ENCODE data around the gene RSPO3.
"Not testable (repeated sequence)": the region's sequence is repeated elsewhere in the genome, so short reads cannot be mapped to it uniquely, and the experiment has no call there.

RSPO3 gene

DNA sequence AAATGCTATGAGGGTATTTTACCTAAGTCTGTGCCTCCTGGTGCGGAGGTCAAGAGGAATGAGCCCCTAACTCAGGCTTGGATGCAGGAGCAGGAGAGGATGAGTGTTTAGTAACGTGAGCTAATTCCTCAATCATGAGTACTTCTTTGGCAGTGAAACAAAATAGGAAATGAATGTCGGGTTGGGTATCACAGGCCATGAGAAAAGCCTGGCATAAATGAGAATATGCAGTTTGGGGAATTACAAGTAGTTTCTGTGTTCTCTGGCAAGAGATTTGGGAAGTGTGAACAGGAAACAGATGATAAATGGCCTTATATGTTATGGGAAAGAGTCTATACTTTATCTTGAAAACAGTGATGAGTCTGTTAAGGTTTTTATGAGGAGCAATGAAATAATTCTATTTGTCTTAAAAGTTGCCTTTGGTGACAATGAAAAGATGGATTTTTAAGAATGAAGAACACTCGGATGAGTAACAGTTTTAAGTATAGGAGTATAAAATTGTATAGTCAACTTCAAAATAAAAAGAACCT is 89.2 kb downstream of the RSPO3 start:
- no peak for DNase-seq

DNA sequence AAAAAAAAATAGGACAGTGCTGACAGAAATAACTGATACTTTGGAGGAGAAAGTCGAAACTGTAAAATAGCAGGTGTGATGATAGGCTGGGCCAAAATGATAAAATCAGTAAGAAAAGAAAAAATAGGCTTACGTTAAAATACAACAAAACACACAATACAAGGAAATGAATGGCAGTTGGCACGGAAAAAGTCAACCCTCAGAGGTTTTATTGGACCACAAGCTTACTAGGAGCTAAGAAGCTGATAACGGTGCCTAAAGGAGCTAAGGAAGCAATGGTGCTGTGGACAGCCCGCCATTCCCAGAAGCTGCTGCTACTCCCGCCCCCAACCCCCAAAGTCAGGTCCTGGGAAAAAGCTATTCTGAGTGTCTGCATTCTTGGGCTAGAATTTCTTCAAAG is 92.3 kb downstream of the RSPO3 start:
- no peak for DNase-seq

DNA sequence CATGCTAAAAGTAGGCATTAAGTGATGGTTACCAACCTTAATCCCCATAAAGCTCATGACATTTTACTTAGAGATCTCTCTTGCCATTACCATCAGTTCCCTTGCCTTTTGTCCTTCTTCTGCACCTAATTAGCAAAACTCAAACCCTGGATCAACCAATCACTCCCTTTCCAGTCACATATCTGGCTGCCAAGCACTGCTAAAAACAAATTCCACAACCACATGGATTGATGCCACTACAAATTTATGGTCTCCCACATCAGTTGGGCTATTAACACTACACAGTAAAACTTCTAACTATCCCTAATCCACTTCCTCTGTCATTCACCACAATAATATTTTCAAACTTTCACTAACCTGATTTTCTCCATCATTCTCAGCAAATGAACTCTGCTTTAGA is 93.9 kb downstream of the RSPO3 start:
- DNase-seq = no peak

DNA sequence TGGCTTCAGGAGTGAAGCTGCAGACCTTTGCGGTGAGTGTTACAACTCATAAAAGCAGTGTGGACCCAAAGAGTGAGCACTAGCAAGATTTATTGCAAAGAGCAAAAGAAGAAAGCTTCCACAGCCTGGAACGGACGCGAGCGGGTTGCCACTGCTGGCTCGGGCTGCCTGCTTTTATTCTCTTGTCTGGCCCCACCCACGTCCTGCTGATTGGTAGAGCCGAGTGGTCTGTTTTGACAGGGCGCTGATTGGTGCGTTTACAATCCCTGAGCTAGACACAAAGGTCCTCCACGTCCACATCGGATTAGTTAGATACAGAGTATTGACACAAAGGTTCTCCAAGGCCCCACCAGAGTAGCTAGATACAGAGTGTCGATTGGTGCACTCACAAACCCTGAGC is 95.6 kb downstream of the RSPO3 start:
- DNase-seq = not testable (repeated sequence)

DNA sequence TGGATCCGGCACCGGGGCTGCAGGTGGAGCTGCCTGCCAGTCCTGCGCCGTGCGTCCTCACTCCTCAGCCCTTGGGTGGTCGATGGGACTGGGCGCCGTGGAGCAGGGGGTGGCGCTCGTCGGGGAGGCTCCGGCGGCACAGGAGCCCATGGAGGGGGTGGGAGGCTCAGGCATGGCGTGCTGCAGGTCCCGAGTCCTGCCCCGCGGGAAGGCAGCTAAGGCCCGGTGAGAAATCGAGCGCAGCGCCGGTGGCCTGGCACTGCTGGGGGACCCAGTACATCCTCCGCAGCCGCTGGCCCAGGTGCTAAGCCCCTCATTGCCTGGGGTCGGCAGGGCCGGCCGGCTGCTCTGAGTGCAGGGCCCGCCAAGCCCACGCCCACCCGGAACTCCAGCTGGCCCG is 96.1 kb downstream of the RSPO3 start:
- not testable (repeated sequence) for DNase-seq

DNA sequence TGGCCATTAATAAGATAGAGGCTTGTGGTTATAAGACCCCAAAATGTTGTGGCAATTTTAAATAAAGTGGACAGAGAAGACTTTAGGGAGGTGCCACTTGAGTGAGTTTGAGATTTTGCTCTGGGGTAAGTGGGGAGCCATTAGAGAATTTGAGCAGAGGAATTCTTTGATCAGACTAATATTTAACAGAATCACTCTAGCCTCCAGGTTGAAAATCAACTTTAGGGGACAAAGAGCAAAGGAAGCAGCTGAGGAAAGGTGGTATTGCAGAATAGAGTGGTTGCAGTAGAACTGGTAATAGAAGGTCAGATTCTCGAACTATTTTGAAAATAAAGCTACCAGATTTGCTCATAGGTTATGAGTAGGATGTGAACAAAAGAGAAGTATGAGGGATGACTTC is 97.5 kb downstream of the RSPO3 start:
- DNase-seq = no peak

DNA sequence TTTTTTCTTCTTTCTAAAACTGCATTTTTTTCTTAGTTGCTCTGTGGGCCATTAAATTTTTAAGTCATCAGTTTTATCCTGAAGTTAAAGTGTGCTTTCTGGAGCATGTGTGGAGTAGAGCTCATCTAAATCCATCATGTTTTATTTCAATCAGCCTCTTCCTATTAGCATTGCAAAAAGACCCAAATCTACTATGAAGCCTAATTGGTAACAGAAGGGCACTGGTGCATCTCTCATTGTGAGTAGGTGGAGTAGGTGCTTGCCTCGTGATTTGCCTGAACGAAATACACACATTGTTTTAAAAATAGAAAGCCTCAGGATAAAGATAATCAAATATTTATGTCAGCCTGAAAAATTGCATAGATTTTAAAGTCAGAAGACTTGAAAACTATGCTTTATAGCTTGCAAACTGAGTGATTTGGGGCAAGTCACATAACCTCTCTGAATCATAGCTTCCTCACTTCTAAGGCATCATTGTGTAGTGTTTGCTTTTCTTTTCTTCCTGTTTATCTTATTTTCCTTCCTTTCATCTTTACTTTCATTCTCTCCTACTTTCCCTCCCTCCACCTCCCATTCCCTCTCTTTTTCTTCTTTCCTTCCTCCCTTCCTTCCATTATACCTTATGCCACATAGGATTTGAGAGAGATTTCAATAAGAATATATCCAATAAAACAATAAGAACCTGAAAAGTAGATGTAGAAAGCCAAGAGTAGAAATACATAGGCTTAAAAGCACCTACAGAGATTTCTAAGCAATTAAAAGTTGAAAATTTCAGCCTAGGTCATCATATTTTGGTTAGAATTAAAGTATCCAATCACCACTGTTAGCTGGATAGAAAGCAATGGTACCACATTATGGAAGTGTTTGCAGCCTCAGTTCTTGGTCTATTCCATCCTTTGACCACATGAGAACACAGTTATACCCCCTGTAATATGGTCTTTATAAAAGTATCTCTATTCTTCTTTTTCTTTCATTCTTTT is 98.6 kb downstream of the RSPO3 start:
- no peak for DNase-seq

DNA sequence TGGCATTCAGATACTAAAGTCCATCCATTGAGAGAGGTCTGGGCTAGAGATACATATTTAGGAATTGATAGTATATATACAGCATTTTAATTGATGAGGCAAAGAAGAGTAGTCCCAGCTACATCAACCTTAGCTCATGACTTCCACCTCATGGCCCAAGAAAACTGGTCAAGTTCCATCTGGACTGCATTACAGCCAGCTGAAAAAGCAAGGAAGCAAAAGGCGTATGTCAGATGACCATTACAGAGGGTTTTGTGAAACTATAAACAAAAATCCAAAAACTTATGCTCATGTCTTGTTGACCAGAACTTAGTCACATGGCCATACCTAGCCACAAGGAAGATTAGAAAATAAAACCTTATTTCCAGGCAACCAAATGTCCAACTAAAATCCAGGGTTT is 101.4 kb downstream of the RSPO3 start:
- no peak for DNase-seq

DNA sequence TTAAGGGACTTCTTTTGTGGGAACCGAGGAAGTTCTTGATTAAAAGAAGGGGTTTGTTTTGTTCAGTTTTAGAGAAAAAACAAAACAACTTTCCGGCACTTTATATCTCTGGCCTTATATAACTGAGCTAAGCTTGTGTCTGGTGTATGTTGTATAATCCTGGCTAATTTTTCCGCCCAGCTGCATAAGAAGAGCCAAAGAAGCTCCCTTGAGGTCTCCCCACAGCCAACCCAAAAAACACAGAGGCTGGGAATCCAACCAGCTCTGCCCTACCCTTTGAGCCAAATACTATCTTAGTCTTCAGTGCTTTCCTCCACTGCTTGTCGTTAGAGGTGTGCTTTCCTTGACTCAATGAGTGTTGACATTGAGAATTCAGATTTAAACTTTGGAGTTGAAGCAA is 102.7 kb downstream of the RSPO3 start:
- no peak for DNase-seq

DNA sequence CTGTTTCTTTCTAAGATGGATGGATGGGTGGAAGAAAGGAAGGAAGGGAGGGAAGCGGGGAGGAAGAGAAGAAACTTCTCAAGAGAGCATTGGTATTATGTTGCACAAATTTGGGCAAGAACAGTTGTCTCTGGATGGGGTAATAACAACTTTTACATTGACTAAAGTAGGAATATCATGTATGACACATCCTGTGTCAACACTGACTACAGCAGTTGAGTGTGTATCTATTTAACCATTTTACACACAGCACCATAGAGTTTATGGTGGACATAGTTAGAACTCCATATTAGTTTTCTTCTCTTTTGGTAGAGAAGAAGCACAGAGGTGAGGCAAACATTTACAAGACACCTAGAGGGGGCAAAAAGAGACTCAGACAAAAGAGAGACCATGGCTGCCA is 103.9 kb downstream of the RSPO3 start:
- DNase-seq = no peak

DNA sequence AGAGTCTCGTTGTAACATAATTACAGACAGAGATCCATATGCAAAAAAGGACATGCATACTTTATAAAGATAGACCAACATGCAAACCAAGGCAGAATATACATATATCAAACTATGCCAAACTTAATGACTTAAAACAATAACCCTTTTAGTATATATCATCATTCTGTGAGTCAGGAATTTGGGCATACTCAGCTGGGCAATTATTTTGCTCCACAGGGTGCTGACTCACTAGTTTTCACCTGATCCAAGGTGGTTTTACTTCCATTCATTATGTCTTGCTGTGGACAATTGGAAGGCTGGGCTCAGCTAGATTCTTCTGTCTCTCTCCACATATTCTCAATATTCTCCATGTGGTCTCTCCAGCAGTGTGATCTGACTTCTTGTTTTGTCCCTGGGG is 107.0 kb downstream of the RSPO3 start:
- no peak for DNase-seq

DNA sequence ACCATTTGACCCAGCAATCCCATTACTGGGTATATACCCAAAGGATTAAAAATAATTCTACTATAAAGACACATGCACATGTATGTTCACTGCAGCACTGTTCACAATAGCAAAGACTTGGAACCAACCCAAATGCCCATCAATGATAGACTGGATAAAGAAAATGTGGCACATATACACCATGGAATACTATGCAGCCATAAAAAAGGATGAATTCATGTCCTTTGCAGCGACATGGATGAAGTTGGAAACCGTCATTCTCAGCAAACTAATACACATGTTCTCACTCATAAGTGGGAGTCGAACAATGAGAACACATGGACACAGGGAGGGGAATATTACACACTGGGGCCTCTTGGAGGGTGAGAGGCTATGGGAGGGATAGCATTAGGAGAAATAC is 115.3 kb downstream of the RSPO3 start:
- DNase-seq = not testable (repeated sequence)

DNA sequence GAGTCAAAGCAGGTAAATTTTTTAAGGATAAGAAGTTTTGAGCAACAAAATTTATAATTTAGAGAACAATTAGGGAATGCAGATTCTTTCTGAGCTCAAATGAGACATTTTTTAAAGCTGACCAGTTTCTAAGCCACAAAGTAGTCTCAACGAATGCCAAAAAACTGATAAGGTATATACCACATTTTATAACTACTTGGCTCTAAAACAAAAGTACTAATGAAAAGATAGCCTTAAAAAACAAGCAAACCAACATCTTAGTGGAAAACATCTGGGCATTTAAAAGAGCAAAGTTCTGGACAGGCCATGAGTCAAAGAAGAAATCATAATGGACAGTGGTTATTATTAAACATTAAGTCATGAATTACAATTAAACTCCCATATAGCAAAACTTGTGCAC is 125.0 kb downstream of the RSPO3 start:
- DNase-seq = no peak
